RKO (cell line): ENCODE data around the gene PCDHA3.
"Not testable (repeated sequence)": the region's sequence is repeated elsewhere in the genome, so short reads cannot be mapped to it uniquely, and the experiment has no call there.

Experiments
- DNase-seq: peaks from one replicate; pipeline ENCODE4 v3.0.0-alpha.2; 2016; ENCODE audit warnings: low spot score

Gene PCDHA3

DNA sequence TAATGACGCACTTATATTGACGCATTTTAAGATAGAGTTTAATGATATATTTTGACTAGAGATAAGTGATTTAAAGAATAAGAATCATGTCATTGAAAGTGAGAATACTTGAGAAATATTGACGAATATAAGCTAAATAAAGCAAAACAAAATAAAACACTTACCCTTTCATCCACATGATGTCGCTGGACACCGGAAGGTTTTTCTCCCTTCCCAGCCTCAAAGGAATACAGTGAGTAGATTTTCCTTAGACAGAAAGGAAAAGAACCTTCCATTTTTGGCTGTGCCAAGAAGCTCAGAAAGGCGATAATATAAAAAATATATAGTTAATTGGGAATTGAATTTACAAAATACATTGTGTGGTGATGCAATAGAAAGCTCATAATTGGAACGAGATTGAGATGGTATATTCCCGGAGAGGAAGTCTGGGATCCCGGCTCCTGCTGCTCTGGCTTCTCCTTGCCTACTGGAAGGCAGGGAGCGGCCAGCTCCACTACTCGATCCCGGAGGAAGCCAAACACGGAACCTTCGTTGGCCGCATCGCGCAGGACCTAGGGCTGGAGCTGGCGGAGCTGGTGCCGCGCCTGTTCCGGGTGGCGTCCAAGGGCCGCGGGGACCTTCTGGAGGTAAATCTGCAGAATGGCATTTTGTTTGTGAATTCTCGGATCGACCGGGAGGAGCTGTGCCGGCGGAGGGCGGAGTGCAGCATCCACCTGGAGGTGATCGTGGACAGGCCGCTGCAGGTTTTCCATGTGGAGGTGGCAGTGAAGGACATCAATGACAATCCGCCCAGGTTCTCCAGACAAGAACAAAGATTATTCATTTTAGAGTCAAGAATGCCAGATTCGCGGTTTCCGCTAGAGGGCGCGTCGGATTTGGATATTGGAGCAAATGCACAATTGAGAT is 20.8 kb downstream of the PCDHA3 start, which contains the start of gene PCDHA5:
Gene PCDHA5 (plus strand): TSS at position 239 of the 906 bp plus-strand sequence.
- DNase-seq: no peak

DNA sequence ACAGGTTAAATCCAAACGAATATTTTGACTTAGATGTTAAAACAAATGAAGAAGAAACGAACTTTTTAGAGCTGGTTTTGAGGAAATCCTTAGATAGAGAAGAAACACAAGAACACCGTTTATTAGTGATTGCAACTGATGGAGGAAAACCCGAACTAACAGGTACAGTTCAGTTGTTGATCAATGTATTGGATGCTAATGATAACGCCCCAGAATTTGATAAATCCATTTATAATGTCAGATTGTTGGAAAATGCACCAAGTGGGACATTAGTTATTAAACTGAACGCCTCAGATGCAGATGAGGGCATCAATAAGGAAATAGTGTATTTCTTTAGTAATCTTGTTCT is 21.4 kb downstream of the PCDHA3 start:
- no peak for DNase-seq

GRCh38 chr5:140822969-140823368 is 22.1 kb downstream of the PCDHA3 start:
- DNase-seq: not testable (repeated sequence)

DNA sequence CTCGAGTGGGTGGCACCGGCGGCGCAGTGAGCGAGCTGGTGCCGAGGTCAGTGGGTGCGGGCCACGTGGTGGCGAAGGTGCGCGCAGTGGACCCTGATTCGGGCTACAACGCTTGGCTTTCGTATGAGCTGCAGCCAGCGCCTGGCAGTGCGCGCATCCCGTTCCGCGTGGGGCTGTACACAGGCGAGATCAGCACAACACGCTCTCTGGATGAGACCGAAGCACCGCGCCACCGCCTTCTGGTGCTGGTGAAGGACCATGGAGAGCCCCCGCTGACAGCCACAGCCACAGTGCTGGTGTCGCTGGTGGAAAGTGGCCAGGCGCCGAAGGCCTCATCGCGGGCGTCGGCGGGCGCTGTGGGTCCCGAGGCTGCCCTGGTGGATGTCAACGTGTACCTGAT is 22.6 kb downstream of the PCDHA3 start:
- DNase-seq: no peak

DNA sequence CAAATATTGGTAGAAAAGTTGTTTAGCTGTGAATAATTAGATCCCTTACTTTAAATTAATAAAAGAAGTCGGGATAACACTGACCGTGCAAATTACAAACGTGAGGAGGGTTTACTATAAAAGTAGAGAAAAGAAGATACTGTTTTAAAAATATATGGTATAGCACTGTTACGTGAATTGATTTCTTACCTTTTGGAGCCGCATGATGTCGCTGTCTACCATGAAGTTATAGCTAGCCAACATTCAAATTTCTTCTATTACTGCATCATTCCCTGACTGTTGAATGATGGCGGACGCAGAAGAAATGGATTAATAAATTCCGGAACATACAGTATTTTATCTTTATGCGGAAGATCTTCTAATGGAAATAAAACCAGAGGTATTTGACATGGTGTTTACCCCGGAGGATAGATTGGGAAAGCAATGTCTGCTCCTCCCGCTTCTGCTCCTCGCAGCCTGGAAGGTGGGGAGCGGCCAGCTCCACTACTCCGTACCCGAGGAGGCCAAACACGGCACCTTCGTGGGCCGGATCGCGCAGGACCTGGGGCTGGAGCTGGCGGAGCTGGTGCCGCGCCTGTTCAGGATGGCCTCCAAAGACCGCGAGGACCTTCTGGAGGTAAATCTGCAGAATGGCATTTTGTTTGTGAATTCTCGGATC is 27.0 kb downstream of the PCDHA3 start, which contains the start of gene PCDHA6:
Gene PCDHA6 (plus strand): TSS at position 257 of the 658 bp plus-strand sequence. CDS start 132 bp downstream, at position 389.
- DNase-seq: no peak

DNA sequence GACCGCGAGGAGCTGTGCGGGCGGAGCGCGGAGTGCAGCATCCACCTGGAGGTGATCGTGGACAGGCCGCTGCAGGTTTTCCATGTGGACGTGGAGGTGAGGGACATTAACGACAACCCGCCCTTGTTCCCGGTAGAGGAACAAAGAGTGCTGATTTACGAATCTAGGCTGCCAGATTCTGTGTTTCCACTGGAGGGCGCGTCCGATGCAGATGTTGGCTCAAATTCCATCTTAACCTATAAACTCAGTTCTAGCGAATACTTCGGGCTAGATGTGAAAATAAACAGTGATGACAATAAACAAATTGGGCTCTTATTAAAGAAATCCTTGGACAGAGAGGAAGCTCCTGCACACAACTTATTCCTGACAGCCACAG is 27.5 kb downstream of the PCDHA3 start:
- DNase-seq: no peak

- not testable (repeated sequence) for DNase-seq
Observed at GRCh38 chr5:140829511-140830501, 28.9 kb downstream of the PCDHA3 start.

GRCh38 chr5:140833993-140834392 is 33.1 kb downstream of the PCDHA3 start, which contains the start of gene PCDHA7:
PCDHA7 (plus strand) TSS chr5:140834269; CDS start chr5:140834384, 115 bp downstream.
- DNase-seq: no peak

GRCh38 chr5:140834439-140835008 is 33.7 kb downstream of the PCDHA3 start:
- not testable (repeated sequence) for DNase-seq

- no peak for DNase-seq
Observed at GRCh38 chr5:140835622-140836510, 35.0 kb downstream of the PCDHA3 start.

GRCh38 chr5:140840978-140841962 is 40.4 kb downstream of the PCDHA3 start, which contains the start of gene PCDHA8:
PCDHA8 (plus strand) TSS chr5:140841187; CDS start chr5:140841322, 135 bp downstream.
- DNase-seq: peak; percentile 80

DNA sequence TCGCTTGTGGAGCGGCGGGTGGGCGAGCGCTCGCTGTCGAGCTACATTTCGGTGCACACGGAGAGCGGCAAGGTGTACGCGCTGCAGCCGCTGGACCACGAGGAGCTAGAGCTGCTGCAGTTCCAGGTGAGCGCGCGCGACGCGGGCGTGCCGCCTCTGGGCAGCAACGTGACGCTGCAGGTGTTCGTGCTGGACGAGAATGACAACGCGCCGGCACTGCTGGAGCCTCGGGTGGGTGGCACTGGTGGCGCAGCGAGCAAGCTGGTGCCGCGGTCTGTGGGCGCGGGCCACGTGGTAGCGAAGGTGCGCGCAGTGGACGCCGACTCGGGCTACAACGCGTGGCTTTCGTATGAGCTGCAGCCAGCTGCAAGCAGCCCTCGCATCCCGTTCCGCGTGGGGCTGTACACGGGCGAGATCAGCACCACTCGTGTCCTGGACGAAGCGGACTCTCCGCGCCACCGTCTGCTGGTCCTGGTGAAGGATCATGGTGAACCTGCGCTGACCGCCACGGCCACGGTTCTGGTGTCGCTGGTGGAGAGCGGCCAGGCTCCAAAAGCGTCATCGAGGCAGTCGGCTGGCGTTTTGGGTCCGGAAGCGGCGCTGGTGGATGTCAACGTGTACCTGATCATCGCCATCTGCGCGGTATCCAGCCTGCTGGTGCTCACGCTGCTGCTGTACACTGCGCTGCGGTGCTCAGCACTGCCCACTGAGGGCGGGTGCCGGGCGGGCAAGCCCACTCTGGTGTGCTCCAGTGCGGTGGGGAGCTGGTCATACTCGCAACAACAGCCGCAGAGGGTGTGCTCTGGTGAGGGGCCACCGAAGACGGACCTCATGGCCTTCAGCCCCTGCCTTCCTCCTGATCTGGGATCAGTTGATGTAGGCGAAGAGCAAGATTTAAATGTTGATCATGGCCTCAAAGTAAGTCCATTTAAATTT is 42.2 kb downstream of the PCDHA3 start:
- no peak for DNase-seq

DNA sequence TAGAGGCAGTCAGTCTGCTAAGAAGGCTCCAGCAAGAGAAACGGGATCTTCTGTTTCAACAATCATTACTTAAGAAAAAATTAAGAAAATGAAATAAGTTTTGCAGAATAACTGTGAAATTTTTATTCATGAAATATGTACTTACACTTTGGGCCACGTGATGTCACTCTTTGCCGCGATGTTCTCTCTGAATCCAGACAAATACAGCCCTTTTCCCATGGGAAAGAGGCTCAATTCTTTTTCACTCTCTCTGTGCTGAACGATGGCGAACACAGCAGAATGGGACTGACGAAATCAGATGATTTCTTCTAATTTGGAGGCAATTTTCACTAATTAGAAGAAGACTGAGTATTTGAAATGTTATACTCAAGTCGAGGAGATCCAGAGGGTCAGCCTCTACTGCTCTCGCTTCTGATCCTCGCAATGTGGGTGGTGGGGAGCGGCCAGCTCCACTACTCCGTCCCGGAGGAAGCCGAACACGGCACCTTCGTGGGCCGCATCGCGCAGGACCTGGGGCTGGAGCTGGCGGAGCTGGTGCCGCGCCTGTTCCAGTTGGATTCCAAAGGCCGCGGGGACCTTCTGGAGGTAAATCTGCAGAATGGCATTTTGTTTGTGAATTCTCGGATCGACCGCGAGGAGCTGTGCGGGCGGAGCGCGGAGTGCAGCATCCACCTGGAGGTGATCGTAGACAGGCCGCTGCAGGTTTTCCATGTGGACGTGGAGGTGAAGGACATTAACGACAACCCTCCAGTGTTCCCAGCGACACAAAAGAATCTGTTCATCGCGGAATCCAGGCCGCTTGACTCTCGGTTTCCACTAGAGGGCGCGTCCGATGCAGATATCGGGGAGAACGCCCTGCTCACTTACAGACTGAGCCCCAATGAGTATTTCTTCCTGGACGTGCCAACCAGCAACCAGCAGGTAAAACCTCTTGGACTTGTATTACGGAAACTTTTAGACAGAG is 47.6 kb downstream of the PCDHA3 start, which contains the start of gene PCDHA9:
Gene PCDHA9 (plus strand): TSS at position 244 of the 964 bp plus-strand sequence. CDS start 114 bp downstream, at position 358.
- DNase-seq: not testable (repeated sequence)

DNA sequence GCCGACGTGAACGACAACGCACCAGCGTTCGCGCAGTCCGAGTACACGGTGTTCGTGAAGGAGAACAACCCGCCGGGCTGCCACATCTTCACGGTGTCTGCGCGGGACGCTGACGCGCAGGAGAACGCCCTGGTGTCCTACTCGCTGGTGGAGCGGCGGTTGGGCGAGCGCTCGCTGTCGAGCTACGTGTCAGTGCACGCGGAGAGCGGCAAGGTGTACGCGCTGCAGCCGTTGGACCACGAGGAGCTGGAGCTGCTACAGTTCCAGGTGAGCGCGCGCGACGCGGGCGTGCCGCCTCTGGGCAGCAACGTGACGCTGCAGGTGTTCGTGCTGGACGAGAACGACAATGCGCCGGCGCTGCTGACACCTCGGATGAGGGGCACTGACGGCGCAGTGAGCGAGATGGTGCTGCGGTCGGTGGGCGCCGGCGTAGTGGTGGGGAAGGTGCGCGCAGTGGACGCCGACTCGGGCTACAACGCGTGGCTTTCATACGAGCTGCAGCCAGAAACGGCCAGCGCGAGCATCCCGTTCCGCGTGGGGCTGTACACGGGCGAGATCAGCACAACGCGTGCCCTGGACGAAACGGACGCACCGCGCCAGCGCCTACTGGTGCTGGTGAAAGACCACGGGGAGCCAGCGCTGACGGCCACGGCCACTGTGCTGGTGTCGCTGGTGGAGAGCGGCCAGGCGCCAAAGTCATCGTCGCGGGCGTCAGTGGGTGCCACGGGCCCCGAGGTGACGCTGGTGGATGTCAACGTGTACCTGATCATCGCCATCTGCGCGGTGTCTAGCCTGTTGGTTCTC is 49.2 kb downstream of the PCDHA3 start:
- DNase-seq: not testable (repeated sequence)
